H9 (cell line): ENCODE measurements around the gene ATG4D. TPM values are rescaled to one million over a fixed set of nuclear protein-coding genes. Genes with fewer than 3 reads are reported as not detected.
A peak's percentile ranks its signal among the peaks of the same experiment; 100 is the strongest.

Source experiments
- DNase-seq: peaks from one replicate; pipeline ENCODE4 v3.0.0-alpha.2; 2017
- H2AFZ ChIP-seq: one replicate; pipeline ENCODE4 v1.6.1; 2013; ENCODE audit warnings: mild to moderate bottlenecking, low read length, control low read depth, moderate library complexity
- H2AK5ac ChIP-seq: 2 replicates; pipeline ENCODE4 v1.6.1; 2013; ENCODE audit warnings: low read length, control low read depth, mixed read lengths; ENCODE audit not compliant: insufficient read length
- H2BK120ac ChIP-seq: one replicate; pipeline ENCODE4 v1.6.1; 2013; ENCODE audit warnings: low read depth, mild to moderate bottlenecking, low read length, control low read depth, inconsistent platforms; ENCODE audit not compliant: poor library complexity, severe bottlenecking
- H2BK12ac ChIP-seq: 2 replicates; pipeline ENCODE4 v1.6.1; 2013; ENCODE audit warnings: low read length, control low read depth, mixed read lengths, low read depth; ENCODE audit not compliant: insufficient read length
- H2BK15ac ChIP-seq: 2 replicates; pipeline ENCODE4 v1.6.1; 2013; ENCODE audit warnings: low read depth, low read length, control low read depth
- H2BK20ac ChIP-seq: one replicate; pipeline ENCODE4 v1.6.1; 2013; ENCODE audit warnings: low read depth, mild to moderate bottlenecking, low read length, control low read depth, inconsistent platforms; ENCODE audit not compliant: poor library complexity, severe bottlenecking
- H2BK5ac ChIP-seq: 2 replicates; pipeline ENCODE4 v1.6.1; 2013; ENCODE audit warnings: low read length, control low read depth, mixed read lengths; ENCODE audit not compliant: insufficient read length
- H3K14ac ChIP-seq: 2 replicates; pipeline ENCODE4 v1.6.1; 2013; ENCODE audit warnings: low read length, control low read depth; ENCODE audit not compliant: insufficient read depth
- H3K18ac ChIP-seq: 2 replicates; pipeline ENCODE4 v1.6.1; 2013; ENCODE audit warnings: low read depth, mild to moderate bottlenecking, mixed read lengths, low read length, control low read depth; ENCODE audit not compliant: insufficient read length
- H3K23ac ChIP-seq: 2 replicates; pipeline ENCODE4 v1.6.1; 2013; ENCODE audit warnings: low read length, control low read depth, mixed read lengths, low read depth; ENCODE audit not compliant: insufficient read length
- H3K23me2 ChIP-seq: 2 replicates; pipeline ENCODE4 v1.6.1; 2013; ENCODE audit warnings: low read depth, mild to moderate bottlenecking, mixed read lengths, low read length, control low read depth; ENCODE audit not compliant: insufficient read length, poor library complexity, severe bottlenecking
- H3K27ac ChIP-seq: 2 replicates; pipeline ENCODE4 v1.5.1; 2013; ENCODE audit warnings: low read length, control low read depth, mixed read lengths, low read depth; ENCODE audit not compliant: insufficient read length
- H3K27me3 ChIP-seq: 2 replicates; pipeline ENCODE4 v1.6.1; 2013; ENCODE audit warnings: low read length, control low read depth, inconsistent platforms; ENCODE audit not compliant: insufficient read depth
- H3K4ac ChIP-seq: 2 replicates; pipeline ENCODE4 v1.6.1; 2013; ENCODE audit warnings: low read depth, mild to moderate bottlenecking, control low read depth, inconsistent platforms, low read length, moderate library complexity
- H3K4me1 ChIP-seq: 2 replicates; pipeline ENCODE4 v1.6.1; 2013; ENCODE audit warnings: low read length, control low read depth, inconsistent platforms; ENCODE audit not compliant: insufficient read depth
- H3K4me2 ChIP-seq: 2 replicates; pipeline ENCODE4 v1.6.1; 2013; ENCODE audit warnings: low read length, control low read depth, mixed read lengths; ENCODE audit not compliant: insufficient read length, insufficient read depth
- H3K56ac ChIP-seq: 2 replicates; pipeline ENCODE4 v1.6.1; 2013; ENCODE audit warnings: low read depth, mild to moderate bottlenecking, mixed read lengths, low read length, control low read depth; ENCODE audit not compliant: insufficient read length
- H3K79me1 ChIP-seq: 2 replicates; pipeline ENCODE4 v1.6.1; 2013; ENCODE audit warnings: low read depth, mild to moderate bottlenecking, moderate library complexity, low read length, control low read depth, inconsistent platforms; ENCODE audit not compliant: insufficient read depth, poor library complexity, severe bottlenecking
- H3K79me2 ChIP-seq: 2 replicates; pipeline ENCODE4 v1.6.1; 2013; ENCODE audit warnings: low read length, control low read depth, inconsistent platforms; ENCODE audit not compliant: insufficient read depth
- H3K9ac ChIP-seq: 2 replicates; pipeline ENCODE4 v1.6.1; 2013; ENCODE audit warnings: low read length, control low read depth, mixed read lengths; ENCODE audit not compliant: insufficient read length; ENCODE audit errors: extremely low read depth
- H3K9me3 ChIP-seq: one replicate; pipeline ENCODE4 v1.6.1; 2013; ENCODE audit warnings: low read depth, low read length, inconsistent platforms; ENCODE audit not compliant: control insufficient read depth
- H3T11ph ChIP-seq: one replicate; pipeline ENCODE4 v1.6.1; 2013; ENCODE audit warnings: mild to moderate bottlenecking, low read length, control low read depth, inconsistent platforms
- H4K20me1 ChIP-seq: one replicate; pipeline ENCODE4 v1.6.1; 2013; ENCODE audit not compliant: control insufficient read depth, insufficient read length, insufficient read depth
- H4K5ac ChIP-seq: 2 replicates; pipeline ENCODE4 v1.6.1; 2013; ENCODE audit warnings: low read depth, mild to moderate bottlenecking, mixed read lengths, low read length, control low read depth; ENCODE audit not compliant: insufficient read length
- H4K8ac ChIP-seq: replicated peaks from 2 replicates; pipeline ENCODE4 v1.6.1; 2013; ENCODE audit warnings: low read length, control low read depth, mixed read lengths, low read depth; ENCODE audit not compliant: insufficient read length
- H4K91ac ChIP-seq: 2 replicates; pipeline ENCODE4 v1.6.1; 2013; ENCODE audit warnings: low read depth, mild to moderate bottlenecking, moderate library complexity, mixed read lengths, low read length, control low read depth; ENCODE audit not compliant: insufficient read length
- H3K27ac Mint-ChIP-seq, 3 experiments: 2 replicates in 2 of 3; 3 replicates in 1 of 3; pipeline ENCODE4 v1.8.0; 2020 to 2021; ENCODE audit warnings: mixed read lengths in 3 of 3, mild to moderate bottlenecking in 1 of 3, moderate library complexity in 1 of 3
- H3K27me3 Mint-ChIP-seq: 2 replicates; pipeline ENCODE4 v1.8.0; 2021; ENCODE audit warnings: low read depth, mild to moderate bottlenecking, moderate library complexity, mixed read lengths
- H3K36me3 Mint-ChIP-seq, 3 experiments: 2 replicates in 2 of 3; 3 replicates in 1 of 3; pipeline ENCODE4 v1.8.0; 2020 to 2021; ENCODE audit warnings: low read depth in 3 of 3, mixed read lengths in 3 of 3; ENCODE audit not compliant: insufficient read depth in 1 of 3
- H3K4me1 Mint-ChIP-seq, 2 experiments: 2 replicates each; pipeline ENCODE4 v1.8.0; 2020; ENCODE audit warnings: mixed read lengths in 2 of 2
- H3K4me3 Mint-ChIP-seq, 2 experiments: 2 replicates in 1 of 2; 3 replicates in 1 of 2; pipeline ENCODE4 v1.8.0; 2020 to 2021; ENCODE audit warnings: mild to moderate bottlenecking in 2 of 2, mixed read lengths in 2 of 2, moderate library complexity in 1 of 2
- H3K9me3 Mint-ChIP-seq, 2 experiments: 2 replicates in 1 of 2; 3 replicates in 1 of 2; pipeline ENCODE4 v1.8.0; 2020; ENCODE audit warnings: mild to moderate bottlenecking in 2 of 2, mixed read lengths in 2 of 2, moderate library complexity in 1 of 2
- CTCF ChIP-seq: fragments of 200-600 bp; sonication (generic); conservative IDR thresholded peaks from 3 replicates; pipeline ENCODE4 v1.8.0; 2021; ENCODE audit warnings: antibody characterized with exemption, mild to moderate bottlenecking
- WGBS: extraction: QIAGEN DNeasy Blood & Tissue Kit; methylation state at CpG from one replicate; pipeline ENCODE4 v1.1.7; 2013; ENCODE audit warnings: missing lambda C conversion rate, low lambda C conversion rate, mixed read lengths; ENCODE audit not compliant: insufficient read length; ENCODE audit errors: extremely low coverage; 5-methylcytosine and 5-hydroxymethylcytosine counted together
- total RNA-seq: library from RNA; stranded (reverse); gene quantifications from 2 replicates; pipeline ENCODE4 v1.2.1, GENCODE V29; 2021

The ATG4D gene
- total RNA-seq, 1 experiment from 2014 or later = 55.8 TPM

- Histone ChIP-seq H3K56ac (no peak overlapping the region), H3K18ac (no peak overlapping the region), H2BK5ac (no peak overlapping the region), H2AFZ (no peak overlapping the region), H3K23me2 (peaks cover 19% of the 10 kb centered on the region), H3K27ac (no peak overlapping the region), H2BK20ac (no peak overlapping the region), H2BK12ac (no peak overlapping the region), H3K9me3 (no peaks in the 10 kb centered on the region), H2BK15ac (no peak overlapping the region), H3K79me2 (no peaks in the 10 kb centered on the region), H4K5ac (no peak overlapping the region), H3K79me1 (no peaks in the 10 kb centered on the region), H2AK5ac (no peak overlapping the region), H3K4me1 (no peaks in the 10 kb centered on the region; the same call in 1 of the 2 replicates), H4K20me1 (no peaks in the 10 kb centered on the region), H3K27me3 (peaks cover 7% of the 10 kb centered on the region; the same call in 1 of the 2 replicates), H3T11ph (no peak overlapping the region), H4K8ac (no peak overlapping the region), H3K9ac (no peak overlapping the region), H3K4ac (no peak overlapping the region), H3K4me2 (peak overlapping the region; percentile 79), H3K14ac (no peak overlapping the region), H4K91ac (no peak overlapping the region), H2BK120ac (no peak overlapping the region), H3K23ac (no peak overlapping the region)
- H3K27me3 Mint-ChIP-seq = peaks cover 20% of the 10 kb centered on the region
- peak overlapping the region; percentile 75 to 86 for H3K4me3 Mint-ChIP-seq
- no peak for TF ChIP-seq CTCF
- no peak overlapping the region for H3K27ac Mint-ChIP-seq
- no CpG with 5 or more reads among the region's 10 CpGs for WGBS
- no peaks in the 10 kb centered on the region; a peak in 1 of 5 replicates for H3K9me3 Mint-ChIP-seq
- no peak for DNase-seq
- peaks cover 19 to 29% of the 10 kb centered on the region in 2 experiments for H3K4me1 Mint-ChIP-seq
- H3K36me3 Mint-ChIP-seq = peaks cover 7 to 10% (median 8%) of the 10 kb centered on the region in 3 experiments; a peak in 6 of 7 replicates
Measured at GRCh38 chr19:10516671-10517286, 26.9 kb upstream of the ATG4D start.
